Heart left ventricle (tissue), 16 donors: ENCODE data around the gene CHL1. TPM values are rescaled to one million over a fixed set of nuclear protein-coding genes. Genes with fewer than 3 reads are reported as not detected.

Experiments
- ATAC-seq, 4 donors: fragments of 200-7000 bp; cut with Tn5 transposase; one replicate each; pipeline ENCODE4 v1.9.1; 2020 to 2022; ENCODE audit warnings: moderate library complexity in 4 of 4, mild to moderate bottlenecking in 3 of 4, moderate number of reproducible peaks in 1 of 4
- DNase-seq, 5 donors: peaks; one replicate each; pipeline ENCODE4 v3.0.0-alpha.2; 2020
- H3K27ac ChIP-seq, 12 donors: fragments of 200-600 bp; sonication (generic) in 4 of 12; one replicate each; pipeline versions ENCODE4 v1.5.0 to v1.8.0; 2016 to 2022; ENCODE audit warnings: mild to moderate bottlenecking in 2 of 12
- H3K27me3 ChIP-seq, 9 donors: fragments of 200-600 bp; sonication (generic) in 2 of 9; one replicate each; pipeline versions ENCODE4 v1.5.1 to v1.8.0; 2016 to 2022; ENCODE audit warnings: mild to moderate bottlenecking in 3 of 9
- H3K36me3 ChIP-seq, 9 donors: fragments of 200-600 bp; sonication (generic) in 2 of 9; one replicate each; pipeline versions ENCODE4 v1.5.0 to v1.8.0; 2018 to 2022; ENCODE audit warnings: mild to moderate bottlenecking in 2 of 9
- H3K4me1 ChIP-seq, 12 donors: fragments of 200-600 bp; sonication (generic) in 4 of 12; one replicate each; pipeline versions ENCODE4 v1.5.0 to v1.8.0; 2016 to 2022; ENCODE audit warnings: mild to moderate bottlenecking in 3 of 12
- H3K4me3 ChIP-seq, 12 donors: fragments of 200-600 bp; sonication (generic) in 4 of 12; one replicate each; pipeline versions ENCODE4 v1.5.0 to v1.8.0; 2017 to 2022; ENCODE audit warnings: mild to moderate bottlenecking in 9 of 12, moderate library complexity in 4 of 12
- H3K9me3 ChIP-seq, 12 donors: fragments of 200-600 bp; sonication (generic) in 4 of 12; one replicate each; pipeline versions ENCODE4 v1.5.0 to v1.8.0; 2016 to 2022; ENCODE audit warnings: mild to moderate bottlenecking in 1 of 12
- POLR2A ChIP-seq, 2 donors: fragments of 450-650 bp; IDR thresholded peaks; one replicate each; pipeline ENCODE4 v1.6.1; 2017; ENCODE audit warnings: antibody characterized with exemption in 2 of 2, mild to moderate bottlenecking in 2 of 2, moderate library complexity in 2 of 2
- WGBS, 4 donors: extraction: QIAGEN DNeasy Blood & Tissue Kit in 2 of 4; methylation state at CpG; one replicate each; pipeline versions ENCODE4 v1.1.5 to v1.1.7; 2013 to 2018; 5-methylcytosine and 5-hydroxymethylcytosine counted together
- intact Hi-C, 10 donors: fragments of 100-400 bp; cut with DNase I; formaldehyde crosslinking; loops; one replicate each; pipeline versions ENCODE4 v1.11.1 to v1.14.2; 2022
- polyA plus RNA-seq, 2 donors: library from polyadenylated mRNA; stranded (reverse); fragments of 200-250 nt; gene quantifications; one replicate each; pipeline ENCODE4 v1.2.3, GENCODE V29; 2013
- total RNA-seq, 9 donors: library from RNA; depleted of rRNA in 2 of 9; stranded (reverse); fragments of >200 nt in 2 of 9; fragmentation: NEBNext Ultra II Directional in 3 of 9; extraction: Animal tissue kit (Norgen Biotek cat#: 25700) in 3 of 9; gene quantifications; one replicate each; pipeline versions ENCODE4 v1.1.0 to v1.2.4, GENCODE V29; 2016 to 2023
- TF ChIP-seq, protein P1 (sequence below), 12 donors: fragments of 200-600 bp; sonication (generic) in 4 of 12; IDR thresholded peaks; one replicate each; pipeline versions ENCODE4 v1.5.0 to v1.8.0; 2018 to 2022; ENCODE audit warnings: antibody characterized with exemption in 12 of 12, mild to moderate bottlenecking in 5 of 12
- donor health status: ischemic (EF 13 %, LVEDD 7.1; RV severe dilation, severe dysfunction).
- donor health status: healthy with polysubstance abuse.
- donor health status: DM: no; HTN: yes; CAD: no.
- donor health status: DM: no; HTN: no; CAD: no.
- donor health status: ischemic (EF 25% LVEDD 6.9; RV normal size, moderate dysfunction).
- donor health status: ischemic (EF 25% LVEDD 5.7; RV mildly dilated, moderate dysfunction).
- donor health status: healthy.
- donor health status: DM: yes; HTN: yes; CAD: no.
- donor health status: ischemic (EF 35%, LVEDD 5.7; RV mildly dilated, moderate dysfunction).
- donor health status: nonischemic (EF 11% LVEDD 7.7; RV severe dilation, severe dysfunction).
- donor health status: DM: yes; HTN: yes; CAD: no.
- donor health status: PGD.
- donor health status: ischemic (EF 29% LVEDD 5.4; RV normal size, mild dysfunction).
- donor health status: nonischemic (EF 23%, LVEDD 6.1; RV moderate dilation, normal function).

CHL1 gene
- total and polyA plus RNA-seq, 11 donors: 0.48 to 15.3 (median 2.6) TPM

DNA sequence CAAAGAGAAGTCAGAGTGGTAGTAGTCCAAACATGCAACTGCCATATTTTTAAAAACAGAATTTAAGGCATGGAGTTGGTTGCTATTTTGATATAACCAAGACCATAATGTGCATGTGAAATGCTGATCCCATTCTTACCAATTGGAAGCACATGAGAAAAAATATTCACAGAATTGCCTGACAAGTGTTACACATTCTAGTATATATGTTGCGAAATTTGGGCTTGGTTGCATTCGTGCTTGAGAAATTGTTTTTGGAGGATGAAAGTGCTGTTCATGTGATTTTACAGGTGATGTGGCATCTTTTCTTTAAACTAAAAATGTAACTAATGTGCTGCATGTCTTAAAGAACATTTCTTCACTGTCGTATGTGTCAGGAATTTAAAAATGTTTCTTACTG is 199.7 kb downstream of the CHL1 start:
- TF ChIP-seq POLR2A (IDR thresholded peaks at IDR 0.05): no peak
- TF ChIP-seq, protein P1, sequence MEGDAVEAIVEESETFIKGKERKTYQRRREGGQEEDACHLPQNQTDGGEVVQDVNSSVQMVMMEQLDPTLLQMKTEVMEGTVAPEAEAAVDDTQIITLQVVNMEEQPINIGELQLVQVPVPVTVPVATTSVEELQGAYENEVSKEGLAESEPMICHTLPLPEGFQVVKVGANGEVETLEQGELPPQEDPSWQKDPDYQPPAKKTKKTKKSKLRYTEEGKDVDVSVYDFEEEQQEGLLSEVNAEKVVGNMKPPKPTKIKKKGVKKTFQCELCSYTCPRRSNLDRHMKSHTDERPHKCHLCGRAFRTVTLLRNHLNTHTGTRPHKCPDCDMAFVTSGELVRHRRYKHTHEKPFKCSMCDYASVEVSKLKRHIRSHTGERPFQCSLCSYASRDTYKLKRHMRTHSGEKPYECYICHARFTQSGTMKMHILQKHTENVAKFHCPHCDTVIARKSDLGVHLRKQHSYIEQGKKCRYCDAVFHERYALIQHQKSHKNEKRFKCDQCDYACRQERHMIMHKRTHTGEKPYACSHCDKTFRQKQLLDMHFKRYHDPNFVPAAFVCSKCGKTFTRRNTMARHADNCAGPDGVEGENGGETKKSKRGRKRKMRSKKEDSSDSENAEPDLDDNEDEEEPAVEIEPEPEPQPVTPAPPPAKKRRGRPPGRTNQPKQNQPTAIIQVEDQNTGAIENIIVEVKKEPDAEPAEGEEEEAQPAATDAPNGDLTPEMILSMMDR (IDR thresholded peaks at IDR 0.05): no peak
- Histone ChIP-seq H3K9me3 (no peaks in the 10 kb centered on the region), H3K27me3 (no peaks in the 10 kb centered on the region), H3K27ac (no peak overlapping the region), H3K36me3 (no peaks in the 10 kb centered on the region), H3K4me1 (no peaks in the 10 kb centered on the region), H3K4me3 (no peak overlapping the region)
- 76 to 88% (median 83%) methylated on average over 3 of the region's 3 CpGs for WGBS, 4 donors
- no peak for DNase-seq
- ATAC-seq: no peak
- intact Hi-C loops: no loop called here

DNA sequence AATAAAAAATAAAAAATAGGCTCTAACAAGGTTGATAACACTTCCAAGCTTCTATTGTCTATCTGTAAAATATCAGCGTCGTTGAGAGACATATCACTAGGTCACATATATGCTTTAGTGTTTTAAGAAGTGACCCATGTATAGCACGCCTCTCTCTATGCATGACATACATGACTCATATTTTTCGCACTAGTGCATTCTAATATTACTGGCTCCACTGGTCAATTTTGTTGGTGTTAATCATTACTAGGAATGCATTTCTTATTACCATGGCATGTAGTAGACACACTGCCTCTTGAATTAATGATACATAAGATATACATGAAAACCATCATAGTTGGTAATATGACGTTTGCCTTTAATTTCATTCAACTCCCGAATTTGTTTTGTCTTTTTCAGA is 203.1 kb downstream of the CHL1 start:
- H3K36me3 ChIP-seq: no peaks in the 10 kb centered on the region
- ATAC-seq (no peak), DNase-seq (no peak)
- 75 to 87% (median 83%) methylated on average over 6 of the region's 6 CpGs for WGBS, 4 donors
- H3K27ac ChIP-seq: no peak overlapping the region
- no peaks in the 10 kb centered on the region for H3K4me1 ChIP-seq
- no peaks in the 10 kb centered on the region for H3K27me3 ChIP-seq
- TF ChIP-seq, protein P1 (IDR thresholded peaks at IDR 0.05): no peak
- TF ChIP-seq POLR2A (IDR thresholded peaks at IDR 0.05): no peak
- H3K4me3 ChIP-seq: no peak overlapping the region
- H3K9me3 ChIP-seq: no peaks in the 10 kb centered on the region
- intact Hi-C loops: no loop called here

DNA sequence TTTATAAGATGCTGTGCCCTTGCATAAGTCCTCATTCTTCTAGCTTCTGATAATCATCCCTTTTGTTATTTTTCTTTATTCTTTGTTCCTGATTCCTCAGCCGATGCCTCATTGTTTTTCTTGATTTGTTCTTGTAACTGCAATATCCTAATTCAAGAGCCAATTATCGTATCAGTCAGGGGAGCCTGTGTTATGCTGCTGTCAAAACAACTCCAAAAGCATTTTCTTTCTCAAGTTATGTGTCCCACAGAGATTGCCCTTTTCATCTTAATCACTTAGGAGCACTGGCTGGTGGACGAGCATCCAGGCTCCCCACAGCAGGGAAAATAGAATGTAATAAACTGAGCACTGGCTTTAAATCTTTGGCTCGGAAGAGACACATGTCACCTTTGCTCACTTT is 207.3 kb downstream of the CHL1 start:
- no peak overlapping the region for H3K4me3 ChIP-seq
- 59 to 86% (median 71%) methylated on average over 4 of the region's 4 CpGs for WGBS, 4 donors
- H3K27me3 ChIP-seq: no peaks in the 10 kb centered on the region
- no peaks in the 10 kb centered on the region for H3K9me3 ChIP-seq
- ATAC-seq (no peak), DNase-seq (no peak)
- TF ChIP-seq, protein P1 (IDR thresholded peaks at IDR 0.05): no peak
- TF ChIP-seq POLR2A (IDR thresholded peaks at IDR 0.05): no peak
- no peaks in the 10 kb centered on the region for H3K36me3 ChIP-seq
- intact Hi-C loops: no loop called here
- no peaks in the 10 kb centered on the region for H3K4me1 ChIP-seq
- H3K27ac ChIP-seq: no peak overlapping the region

DNA sequence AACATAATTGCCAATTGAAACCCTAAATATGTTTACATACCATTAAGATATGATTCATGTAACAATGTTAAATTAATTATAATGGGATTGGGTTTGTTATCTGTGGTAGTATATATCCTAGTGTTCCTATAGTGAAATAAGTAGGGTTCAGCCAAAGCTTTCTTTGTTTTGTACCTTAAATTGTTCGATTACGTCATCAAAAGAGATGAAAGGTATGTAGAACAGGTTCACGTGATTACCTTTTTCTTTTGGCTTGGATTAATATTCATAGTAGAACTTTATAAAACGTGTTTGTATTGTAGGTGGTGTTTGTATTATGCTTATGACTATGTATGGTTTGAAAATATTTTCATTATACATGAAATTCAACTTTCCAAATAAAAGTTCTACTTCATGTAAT is 212.4 kb downstream of the CHL1 start:
- Histone ChIP-seq H3K27ac (no peak overlapping the region), H3K27me3 (peaks cover 0 to 7% (median 0%) of the 10 kb centered on the region in 9 donors), H3K9me3 (no peaks in the 10 kb centered on the region), H3K36me3 (no peaks in the 10 kb centered on the region), H3K4me3 (no peak overlapping the region), H3K4me1 (no peaks in the 10 kb centered on the region)
- WGBS, 4 donors: 64 to 67% (median 65%) methylated on average over 4 of the region's 4 CpGs
- no peak for DNase-seq
- ATAC-seq: no peak
- intact Hi-C loops: no loop called here
- TF ChIP-seq, protein P1 (IDR thresholded peaks at IDR 0.05): no peak
- TF ChIP-seq POLR2A (IDR thresholded peaks at IDR 0.05): no peak
